Epithelial cell of proximal tubule (primary cell): ENCODE data around the gene CARD11. TPM values are rescaled to one million over a fixed set of nuclear protein-coding genes. Genes with fewer than 3 reads are reported as not detected.

Source experiments
- DNase-seq: peaks from one replicate; pipeline ENCODE4 v3.0.0-alpha.2; 2011; ENCODE audit warnings: low read depth
- H3K4me3 ChIP-seq: 2 replicates; pipeline ENCODE4 v1.5.1; 2011; ENCODE audit warnings: low read depth, mild to moderate bottlenecking, low read length
- total RNA-seq: library from RNA; depleted of rRNA; stranded (reverse); fragments of >200 nt; gene quantifications from 2 replicates; pipeline ENCODE4 v1.2.3, GENCODE V29; 2015
- TF ChIP-seq, protein P1 (sequence below): conservative IDR thresholded peaks from 2 replicates; pipeline ENCODE4 v1.5.1; 2012; ENCODE audit warnings: low read depth, mild to moderate bottlenecking, low read length

CARD11 gene
- total RNA-seq, 1 donor from 2014 or later, result 18.7 TPM

DNA sequence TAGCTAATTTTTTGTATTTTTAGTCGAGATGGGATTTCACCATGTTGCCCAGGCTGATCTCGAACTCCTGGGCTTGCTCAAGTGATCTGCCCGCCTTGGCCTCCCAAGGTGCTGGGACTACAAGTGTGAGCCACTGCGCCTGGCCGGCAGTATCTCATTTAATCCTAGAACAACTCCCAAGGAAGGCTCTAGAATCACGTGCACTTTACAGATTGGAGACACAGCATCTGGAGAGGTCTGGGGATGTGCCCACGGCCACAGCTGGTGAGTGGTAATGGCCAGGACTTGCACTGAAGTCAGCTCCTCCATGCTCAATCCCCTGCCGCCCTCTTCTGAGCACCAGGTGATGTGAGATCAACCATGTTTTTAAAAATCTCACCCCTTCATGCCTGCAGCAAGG, 43.1 kb downstream of the CARD11 start:
- TF ChIP-seq, protein P1, sequence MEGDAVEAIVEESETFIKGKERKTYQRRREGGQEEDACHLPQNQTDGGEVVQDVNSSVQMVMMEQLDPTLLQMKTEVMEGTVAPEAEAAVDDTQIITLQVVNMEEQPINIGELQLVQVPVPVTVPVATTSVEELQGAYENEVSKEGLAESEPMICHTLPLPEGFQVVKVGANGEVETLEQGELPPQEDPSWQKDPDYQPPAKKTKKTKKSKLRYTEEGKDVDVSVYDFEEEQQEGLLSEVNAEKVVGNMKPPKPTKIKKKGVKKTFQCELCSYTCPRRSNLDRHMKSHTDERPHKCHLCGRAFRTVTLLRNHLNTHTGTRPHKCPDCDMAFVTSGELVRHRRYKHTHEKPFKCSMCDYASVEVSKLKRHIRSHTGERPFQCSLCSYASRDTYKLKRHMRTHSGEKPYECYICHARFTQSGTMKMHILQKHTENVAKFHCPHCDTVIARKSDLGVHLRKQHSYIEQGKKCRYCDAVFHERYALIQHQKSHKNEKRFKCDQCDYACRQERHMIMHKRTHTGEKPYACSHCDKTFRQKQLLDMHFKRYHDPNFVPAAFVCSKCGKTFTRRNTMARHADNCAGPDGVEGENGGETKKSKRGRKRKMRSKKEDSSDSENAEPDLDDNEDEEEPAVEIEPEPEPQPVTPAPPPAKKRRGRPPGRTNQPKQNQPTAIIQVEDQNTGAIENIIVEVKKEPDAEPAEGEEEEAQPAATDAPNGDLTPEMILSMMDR, result no peak
- H3K4me3 ChIP-seq, result no peak overlapping the region
- no peak for DNase-seq

DNA sequence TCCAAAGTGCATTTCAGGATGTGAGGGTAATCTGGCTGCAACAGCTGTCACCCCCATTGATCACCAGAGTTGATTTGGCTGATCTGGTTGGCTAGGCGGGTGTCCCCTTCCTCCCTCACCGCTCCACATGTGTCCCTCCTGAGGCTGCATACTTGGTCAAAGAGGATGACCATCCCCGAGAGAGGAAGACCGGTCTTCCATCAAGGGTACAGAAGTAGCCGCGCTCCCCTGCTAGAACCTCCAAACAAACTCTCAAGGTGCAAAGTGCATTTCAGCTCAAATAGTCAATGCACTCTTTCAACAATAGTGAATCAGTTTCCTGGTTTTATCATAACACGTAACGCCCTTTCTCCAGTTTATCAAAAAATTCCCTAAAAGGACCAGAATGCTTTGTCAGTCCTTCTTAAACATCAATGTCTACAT, 44.6 kb downstream of the CARD11 start:
- DNase-seq, result no peak
- TF ChIP-seq, protein P1, result no peak
- no peak overlapping the region for H3K4me3 ChIP-seq

DNA sequence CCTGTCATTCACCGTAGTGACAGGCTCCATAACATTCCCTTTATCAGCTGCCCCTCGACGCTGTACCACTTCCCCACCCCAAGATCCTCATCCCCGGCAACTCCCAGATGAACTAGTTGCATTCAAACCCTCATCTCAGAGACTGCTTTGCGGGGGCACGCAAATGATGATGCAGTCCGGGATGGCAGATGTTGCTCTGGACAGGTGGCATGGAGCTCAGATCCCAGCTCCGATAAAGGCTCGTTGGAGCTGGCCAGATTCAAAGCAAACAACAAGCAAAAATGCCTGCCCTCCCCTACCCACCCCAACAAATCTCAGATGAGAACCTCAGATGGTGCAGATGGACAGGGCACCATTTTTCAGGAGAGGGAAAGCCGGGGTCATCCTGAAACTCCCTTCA, 46.7 kb downstream of the CARD11 start:
- no peak for DNase-seq
- TF ChIP-seq, protein P1, result no peak
- H3K4me3 ChIP-seq, result no peak overlapping the region

DNA sequence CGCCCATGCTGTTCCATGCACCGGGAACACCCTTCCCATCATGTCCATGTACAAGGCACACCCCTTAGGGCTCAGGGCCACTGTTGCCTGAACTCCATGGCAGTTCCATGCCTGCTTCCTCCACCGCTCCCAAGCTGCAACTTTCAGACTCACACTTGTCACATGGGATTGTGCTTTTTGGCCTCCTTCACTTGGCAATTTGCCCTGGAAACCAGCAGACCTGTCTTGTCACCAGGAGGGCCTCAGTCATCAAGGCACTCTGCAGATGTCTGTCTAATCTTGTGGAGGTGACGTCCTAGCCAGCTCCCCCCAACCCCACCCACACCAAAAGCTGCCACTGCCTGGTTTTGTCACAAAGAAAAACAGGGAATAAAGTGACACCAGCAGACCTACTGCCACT, 47.5 kb downstream of the CARD11 start:
- no peak for DNase-seq
- no peak overlapping the region for H3K4me3 ChIP-seq
- TF ChIP-seq, protein P1, result no peak

DNA sequence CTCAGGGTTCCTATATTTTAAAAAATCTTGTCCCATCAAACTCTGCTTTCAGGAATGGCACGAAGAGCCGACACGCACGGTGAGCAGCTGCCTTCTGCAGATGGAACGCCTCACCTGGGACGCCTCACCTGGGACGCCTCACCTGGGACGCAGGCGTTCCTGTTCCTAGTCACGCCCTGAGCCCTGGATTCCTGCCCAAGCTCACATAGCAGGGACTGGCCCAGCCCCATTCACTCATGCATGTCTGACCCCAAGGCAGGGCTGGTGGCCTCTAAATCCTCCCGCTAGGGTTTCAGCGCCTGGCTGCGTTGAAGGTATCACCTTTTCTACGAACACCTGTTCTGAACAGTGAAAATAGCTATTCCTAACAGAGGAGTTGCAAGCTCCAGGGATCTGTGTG, 49.8 kb downstream of the CARD11 start:
- H3K4me3 ChIP-seq, result no peak overlapping the region
- DNase-seq, result no peak

DNA sequence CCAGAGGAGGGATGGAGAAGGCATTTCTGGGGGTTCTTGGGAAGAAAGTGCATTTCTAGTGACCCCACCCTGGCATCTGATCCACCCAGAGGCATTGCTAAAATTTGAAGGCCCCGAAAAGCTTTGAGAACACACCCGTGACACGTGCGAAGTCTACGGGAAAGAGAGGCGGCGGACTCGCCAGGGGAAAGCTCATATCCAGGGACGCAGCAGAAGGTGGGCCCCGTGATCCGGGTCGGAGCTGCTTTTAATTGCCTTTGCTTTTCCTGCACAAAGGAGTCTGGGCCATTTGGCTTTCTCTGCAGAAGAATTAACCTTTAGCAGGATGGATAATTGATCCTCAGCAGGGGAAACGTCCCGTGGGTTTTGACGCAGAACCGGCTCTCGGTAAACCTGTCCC, 50.3 kb downstream of the CARD11 start:
- no peak for DNase-seq
- TF ChIP-seq, protein P1, result no peak
- no peak overlapping the region for H3K4me3 ChIP-seq

More for the DNA sequence above, 49.8 kb downstream of the CARD11 start:
- TF ChIP-seq, protein P1, result no peak

DNA sequence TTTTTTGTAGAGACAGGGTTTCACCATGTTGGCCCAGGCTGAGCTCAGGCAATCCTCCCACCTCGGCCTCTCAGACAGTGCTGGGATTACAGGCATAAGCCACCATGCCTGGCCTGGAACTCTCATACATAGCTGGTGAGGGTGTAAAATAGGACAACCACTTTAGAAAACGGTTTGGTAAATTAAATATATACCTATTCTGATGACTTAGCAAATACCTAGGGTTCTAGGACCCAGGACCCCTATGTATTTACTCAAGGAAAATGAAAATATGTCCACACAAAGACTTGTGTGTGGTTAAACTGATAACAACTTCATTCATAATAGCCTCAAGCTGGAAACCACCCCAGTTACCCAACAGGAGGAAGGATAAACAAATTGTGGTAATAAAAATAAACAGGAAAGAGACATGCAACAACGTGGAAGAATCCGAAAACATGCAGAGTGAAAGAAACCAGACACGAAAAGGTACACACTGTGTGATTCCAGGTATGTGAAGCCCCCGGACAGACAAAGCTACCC, 52.7 kb downstream of the CARD11 start:
- TF ChIP-seq, protein P1, result no peak
- no peak overlapping the region for H3K4me3 ChIP-seq
- no peak for DNase-seq
